Spleen (tissue), 7 donors: ENCODE results near the gene TSSC4.
A peak's percentile ranks its signal among the peaks of the same experiment; 100 is the strongest.

Experiments
- CTCF ChIP-seq, 11 experiments: fragments of 200-600 bp in 7 of 11; fragments of 450-650 bp in 4 of 11; sonication (generic) in 4 of 11; IDR thresholded peaks in 8 of 11; conservative IDR thresholded peaks in 3 of 11; 1 replicate in 7 of 11; 2 replicates in 4 of 11; pipeline versions ENCODE4 v1.4.0 to v1.8.0; 2016 to 2021; ENCODE audit warnings: antibody characterized with exemption in 11 of 11, inconsistent platforms in 4 of 11, mild to moderate bottlenecking in 1 of 11
- POLR2AphosphoS5 ChIP-seq, 3 donors: sonication (generic); formaldehyde crosslinking; IDR thresholded peaks; one replicate each; pipeline ENCODE4 v1.5.1; 2017; ENCODE audit warnings: antibody characterized with exemption in 3 of 3
- donor health status: DM: no; HTN: no; CAD: no; lungs with moderate emphysema.
- donor health status: DM: no; HTN: no; CAD: no.
- donor health status: DM: no; HTN: no; CAD: no.

DNA sequence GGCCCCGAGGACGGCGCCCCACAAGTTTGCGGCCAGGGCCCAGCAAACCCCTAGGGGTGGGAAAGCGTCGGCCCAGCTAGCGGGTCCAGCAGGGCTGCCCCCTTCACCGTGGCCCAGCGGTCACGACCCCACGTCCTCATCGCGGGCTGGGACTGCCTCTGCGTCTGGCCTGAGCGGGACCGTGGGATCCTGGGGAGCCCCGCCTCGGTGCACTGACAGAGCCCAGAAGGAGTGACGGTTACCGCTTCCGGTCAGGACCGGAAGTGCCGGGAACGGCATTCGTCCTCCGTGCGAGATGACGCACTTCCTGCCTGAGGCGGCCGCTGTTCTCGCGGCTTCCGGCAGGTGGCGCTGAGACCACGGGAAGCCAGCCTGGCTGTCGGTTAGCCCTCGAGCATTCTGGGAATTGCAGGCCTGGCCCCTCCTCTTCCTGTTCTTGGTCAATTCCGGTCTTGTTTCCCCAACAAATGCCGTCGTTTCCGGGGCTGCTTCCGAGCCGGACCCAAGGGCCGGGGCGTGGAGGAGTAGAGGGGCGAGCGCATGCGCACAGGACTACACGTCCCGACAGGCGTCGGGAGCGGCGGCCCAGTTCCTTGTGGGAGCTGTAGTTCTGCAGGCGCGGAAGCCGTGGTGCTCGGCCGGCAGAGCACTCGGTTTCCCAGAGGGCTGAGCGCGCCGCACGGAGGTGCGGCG lies at the start of gene TSSC4:
- TF ChIP-seq CTCF (IDR thresholded peaks at IDR 0.05 in 8 of 11, conservative IDR thresholded peaks at IDR 0.05 in 3 of 11) (peak; percentile 89 to 100 (median 99)), POLR2AphosphoS5 (IDR thresholded peaks at IDR 0.05) (peak; percentile 99 to 100 (median 99))
